GM21717 (cell line): ENCODE data around the gene PRDM11.

Experiments used
- ATAC-seq: cut with Tn5 transposase; IDR thresholded peaks from one replicate; pipeline ENCODE4 v1.9.1; 2021; ENCODE audit warnings: mild to moderate bottlenecking, moderate library complexity; ENCODE audit not compliant: unreplicated experiment

Gene PRDM11

GRCh38 chr11:45209000-45209879 is 62.8 kb downstream of the PRDM11 start:
- no peak for ATAC-seq

- ATAC-seq: no peak
These were observed 63.7 kb downstream of the PRDM11 start for GRCh38 chr11:45209891-45210699.

- no peak for ATAC-seq
These were observed 64.4 kb downstream of the PRDM11 start for GRCh38 chr11:45210846-45211245.

- ATAC-seq: no peak
These were observed 65.3 kb downstream of the PRDM11 start for GRCh38 chr11:45211732-45212131.

GRCh38 chr11:45212566-45213315 is 66.3 kb downstream of the PRDM11 start:
- no peak for ATAC-seq

GRCh38 chr11:45213316-45213665 is 66.9 kb downstream of the PRDM11 start:
- ATAC-seq: no peak

- ATAC-seq: no peak
These were observed 67.3 kb downstream of the PRDM11 start for GRCh38 chr11:45213717-45214116.

GRCh38 chr11:45215098-45215865 is 68.8 kb downstream of the PRDM11 start:
- no peak for ATAC-seq

- no peak for ATAC-seq
These were observed 69.6 kb downstream of the PRDM11 start for GRCh38 chr11:45216031-45216430.

- ATAC-seq: no peak
These were observed 70.5 kb downstream of the PRDM11 start for GRCh38 chr11:45216901-45217300.

GRCh38 chr11:45217991-45218390 is 71.6 kb downstream of the PRDM11 start:
- ATAC-seq: no peak

- ATAC-seq: no peak
These were observed 72.3 kb downstream of the PRDM11 start for GRCh38 chr11:45218705-45219104.

GRCh38 chr11:45219411-45219810 is 73.0 kb downstream of the PRDM11 start:
- ATAC-seq: no peak

- no peak for ATAC-seq
These were observed 77.1 kb downstream of the PRDM11 start for GRCh38 chr11:45223496-45223895.

- no peak for ATAC-seq
These were observed 78.3 kb downstream of the PRDM11 start for GRCh38 chr11:45224766-45225165.

GRCh38 chr11:45225277-45225676 is 78.8 kb downstream of the PRDM11 start:
- no peak for ATAC-seq

- ATAC-seq: no peak
These were observed 79.8 kb downstream of the PRDM11 start for GRCh38 chr11:45225961-45226871.

GRCh38 chr11:45226901-45227300 is 80.5 kb downstream of the PRDM11 start:
- no peak for ATAC-seq

GRCh38 chr11:45227836-45228235 is 81.4 kb downstream of the PRDM11 start:
- ATAC-seq: no peak
